PC-3 (cell line): ENCODE data around the gene DBH. TPM values are rescaled to one million over a fixed set of nuclear protein-coding genes. Genes with fewer than 3 reads are reported as not detected.

Experiments
- ATAC-seq: fragments of 200-7000 bp; cut with Tn5 transposase; 2 replicates; pipeline ENCODE4 v1.9.1; 2020; ENCODE audit warnings: mild to moderate bottlenecking, moderate library complexity
- BruUV-seq: library from RNA; stranded (reverse); fragments of 400-500 nt; replicated peaks from 2 replicates; lab custom pipeline; 2021; lab: Mats Ljungman, UMichigan
- CTCF ChIA-PET: fragments of 300-600 bp; sonication (Branson Sonifier 250); formaldehyde crosslinking; loops from one replicate; lab custom pipeline; 2022; ENCODE audit warnings: antibody characterized with exemption; lab: Charles Lee
- POLR2A ChIA-PET: fragments of 300-600 bp; sonication (Branson Sonifier 250); formaldehyde crosslinking; loops from one replicate; lab custom pipeline; 2022; ENCODE audit warnings: antibody characterized with exemption; ENCODE audit not compliant: unreplicated experiment; lab: Charles Lee
- DNase-seq: peaks from one replicate; pipeline ENCODE4 v3.0.0-alpha.2; 2015
- H2AFZ ChIP-seq: fragments of 300-600 bp; sonication (generic); 2 replicates; pipeline ENCODE4 v1.6.0; 2016; ENCODE audit warnings: antibody characterized with exemption, low read length
- H3F3A ChIP-seq: fragments of 300-600 bp; sonication (generic); one replicate; pipeline ENCODE4 v1.6.0; 2017; ENCODE audit warnings: antibody characterized with exemption, low read length, control low read depth, mild to moderate bottlenecking; ENCODE audit not compliant: unreplicated experiment
- H3K27ac ChIP-seq: fragments of 300-600 bp; sonication (generic); 2 replicates; pipeline ENCODE4 v1.5.1; 2016; ENCODE audit warnings: mild to moderate bottlenecking, low read length
- H3K27me3 ChIP-seq: fragments of 300-600 bp; sonication (generic); 2 replicates; pipeline ENCODE4 v1.6.1; 2016; ENCODE audit warnings: low read length, mixed read lengths
- H3K36me3 ChIP-seq: fragments of 300-600 bp; sonication (generic); 2 replicates; pipeline ENCODE4 v1.6.1; 2016; ENCODE audit warnings: low read depth, mixed run types, low read length, mixed read lengths
- H3K4me1 ChIP-seq: fragments of 300-600 bp; sonication (generic); 2 replicates; pipeline ENCODE4 v1.5.1; 2016; ENCODE audit warnings: low read length; ENCODE audit not compliant: insufficient read depth
- H3K4me2 ChIP-seq: fragments of 300-600 bp; sonication (generic); 2 replicates; pipeline ENCODE4 v1.6.0; 2016; ENCODE audit warnings: low read length
- H3K4me3 ChIP-seq: fragments of 300-600 bp; sonication (generic); 2 replicates; pipeline ENCODE4 v1.5.1; 2016; ENCODE audit warnings: mild to moderate bottlenecking, low read length, mixed read lengths
- H3K79me2 ChIP-seq: fragments of 300-600 bp; sonication (generic); 2 replicates; pipeline ENCODE4 v1.6.1; 2017; ENCODE audit warnings: low read length, mixed read lengths
- H3K9ac ChIP-seq: fragments of 300-600 bp; sonication (generic); 2 replicates; pipeline ENCODE4 v1.6.0; 2016; ENCODE audit warnings: mild to moderate bottlenecking, low read length
- H3K9me2 ChIP-seq: fragments of 300-600 bp; sonication (generic); replicated peaks from 2 replicates; pipeline ENCODE4 v1.6.1; 2016; ENCODE audit warnings: mixed run types, low read length, mixed read lengths
- H3K9me3 ChIP-seq: fragments of 300-600 bp; sonication (generic); 2 replicates; pipeline ENCODE4 v1.6.1; 2016; ENCODE audit warnings: low read length, mixed read lengths
- H4K20me1 ChIP-seq: fragments of 300-600 bp; sonication (generic); 2 replicates; pipeline ENCODE4 v1.6.1; 2016; ENCODE audit warnings: low read length, mixed read lengths
- EZH2 ChIP-seq: fragments of 300-600 bp; sonication (generic); IDR thresholded peaks from one replicate; pipeline ENCODE4 v1.6.1; 2017; ENCODE audit warnings: antibody characterized with exemption, mild to moderate bottlenecking, low read length; ENCODE audit not compliant: unreplicated experiment
- EZH2phosphoT487 ChIP-seq: fragments of 300-600 bp; sonication (generic); IDR thresholded peaks from 2 replicates; pipeline ENCODE4 v1.6.1; 2018; ENCODE audit warnings: mild to moderate bottlenecking, antibody characterized with exemption, low read length, borderline replicate concordance
- intact Hi-C: fragments of 100-400 bp; cut with micrococcal nuclease; formaldehyde crosslinking; loops from 2 replicates; pipeline ENCODE4 v1.9.0; 2023
- total RNA-seq: library from RNA; depleted of rRNA; stranded (reverse); fragments of >200 nt; gene quantifications from 2 replicates; pipeline ENCODE4 v1.2.3, GENCODE V29; 2014
- TF ChIP-seq, protein P1 (sequence below): fragments of 300-600 bp; sonication (generic); conservative IDR thresholded peaks from 2 replicates; pipeline ENCODE4 v1.5.1; 2017; ENCODE audit warnings: antibody characterized with exemption, low read depth, mild to moderate bottlenecking, low read length

The DBH gene
- total RNA-seq, 1 experiment from 2014 or later: not detected

DNA sequence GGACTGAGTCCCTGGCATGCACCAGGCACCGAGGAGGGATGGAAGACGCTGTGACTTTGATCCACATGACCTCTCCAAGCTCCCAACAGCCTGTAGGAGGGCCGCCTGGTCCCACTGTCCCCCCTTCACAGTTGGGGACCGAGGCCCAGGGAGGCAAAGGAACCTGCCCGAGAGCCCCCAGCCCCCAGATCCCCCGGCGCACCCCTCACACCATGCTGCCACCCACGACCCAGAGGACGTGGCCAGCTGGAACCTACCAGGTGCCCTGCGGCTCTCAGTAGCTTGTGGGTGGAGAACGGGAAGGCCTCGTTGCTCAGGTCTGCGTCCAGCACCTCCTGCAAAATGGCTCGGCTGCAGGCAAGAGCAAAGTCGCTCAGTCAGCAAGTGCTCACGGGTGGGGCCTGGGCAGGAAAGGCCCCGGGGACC is 48.8 kb downstream of the DBH start:
- CTCF ChIA-PET: no interaction called here
- BruUV-seq: no TSS peak
- no peak for ATAC-seq

DNA sequence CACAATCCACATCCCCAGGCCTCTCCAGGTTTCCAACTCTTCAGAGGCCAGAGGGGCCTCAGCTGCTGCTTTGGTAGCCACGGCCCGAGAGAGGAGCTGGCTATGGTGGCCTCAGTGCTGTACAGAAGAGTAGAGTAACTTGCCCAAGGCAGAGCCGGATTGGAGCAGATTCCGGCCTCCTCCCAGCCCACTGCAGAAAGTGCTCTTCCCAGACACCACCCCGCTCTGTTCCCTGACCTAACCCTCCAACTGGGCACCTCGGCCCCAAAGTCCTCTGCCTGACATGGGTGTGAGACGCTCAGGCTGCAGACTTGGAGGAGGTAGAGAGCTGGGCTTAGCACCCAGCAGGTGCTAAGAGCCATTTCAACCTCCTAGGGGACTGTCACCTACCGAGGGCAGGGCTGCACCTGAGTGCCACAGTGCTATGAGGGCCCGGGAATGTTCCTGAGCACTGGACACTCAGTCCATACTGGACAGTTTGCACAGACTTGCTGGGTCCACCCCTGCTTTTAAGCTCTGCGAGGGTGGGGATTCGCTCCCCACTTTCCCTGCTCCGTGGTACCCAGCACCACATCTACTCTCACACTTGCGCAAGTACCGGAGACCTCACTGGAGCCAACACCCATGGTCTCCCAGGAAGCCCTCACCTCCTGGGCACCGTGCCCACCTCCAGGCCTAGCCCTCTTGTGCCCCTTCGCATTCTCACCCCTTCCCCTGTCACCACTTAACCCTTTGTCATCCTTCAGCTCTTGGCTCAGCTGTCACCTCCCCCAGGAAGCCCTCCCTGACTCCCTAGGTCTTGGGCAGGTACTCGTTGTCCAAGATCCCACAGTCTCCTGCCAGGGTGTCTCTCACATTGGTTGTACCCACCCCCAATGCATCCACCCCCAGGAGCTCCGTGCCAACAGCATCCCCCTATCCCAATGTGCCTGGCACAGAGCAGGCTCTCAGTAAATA is 49.8 kb downstream of the DBH start:
- no peak for DNase-seq
- TF ChIP-seq EZH2 (no peak), EZH2phosphoT487 (no peak)
- TF ChIP-seq, protein P1, sequence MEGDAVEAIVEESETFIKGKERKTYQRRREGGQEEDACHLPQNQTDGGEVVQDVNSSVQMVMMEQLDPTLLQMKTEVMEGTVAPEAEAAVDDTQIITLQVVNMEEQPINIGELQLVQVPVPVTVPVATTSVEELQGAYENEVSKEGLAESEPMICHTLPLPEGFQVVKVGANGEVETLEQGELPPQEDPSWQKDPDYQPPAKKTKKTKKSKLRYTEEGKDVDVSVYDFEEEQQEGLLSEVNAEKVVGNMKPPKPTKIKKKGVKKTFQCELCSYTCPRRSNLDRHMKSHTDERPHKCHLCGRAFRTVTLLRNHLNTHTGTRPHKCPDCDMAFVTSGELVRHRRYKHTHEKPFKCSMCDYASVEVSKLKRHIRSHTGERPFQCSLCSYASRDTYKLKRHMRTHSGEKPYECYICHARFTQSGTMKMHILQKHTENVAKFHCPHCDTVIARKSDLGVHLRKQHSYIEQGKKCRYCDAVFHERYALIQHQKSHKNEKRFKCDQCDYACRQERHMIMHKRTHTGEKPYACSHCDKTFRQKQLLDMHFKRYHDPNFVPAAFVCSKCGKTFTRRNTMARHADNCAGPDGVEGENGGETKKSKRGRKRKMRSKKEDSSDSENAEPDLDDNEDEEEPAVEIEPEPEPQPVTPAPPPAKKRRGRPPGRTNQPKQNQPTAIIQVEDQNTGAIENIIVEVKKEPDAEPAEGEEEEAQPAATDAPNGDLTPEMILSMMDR: no peak
- H3K9me3 ChIP-seq: no peaks in the 10 kb centered on the region
- intact Hi-C loops: no loop called here
- no peaks in the 10 kb centered on the region for H3K36me3 ChIP-seq
- H3F3A ChIP-seq: no peaks in the 10 kb centered on the region
- no peak overlapping the region for H3K4me2 ChIP-seq
- no peaks in the 10 kb centered on the region for H4K20me1 ChIP-seq
- no peak overlapping the region for H2AFZ ChIP-seq
- H3K9me2 ChIP-seq: no peaks in the 10 kb centered on the region
- H3K9ac ChIP-seq: no peak overlapping the region
- peaks cover 14% of the 10 kb centered on the region for H3K4me1 ChIP-seq
- ChIA-PET POLR2A (no interaction called here), CTCF (no interaction called here)
- ATAC-seq: no peak
- H3K79me2 ChIP-seq: no peaks in the 10 kb centered on the region
- H3K27ac ChIP-seq: no peak overlapping the region
- no peak overlapping the region for H3K4me3 ChIP-seq
- no TSS peak for BruUV-seq
- no peaks in the 10 kb centered on the region for H3K27me3 ChIP-seq

More for the DNA sequence above, 48.8 kb downstream of the DBH start:
- no peaks in the 10 kb centered on the region for H4K20me1 ChIP-seq
- no peaks in the 10 kb centered on the region for H3K27me3 ChIP-seq
- intact Hi-C loops: no loop called here
- TF ChIP-seq, protein P1: no peak
- no peak for TF ChIP-seq EZH2phosphoT487
- no peak for TF ChIP-seq EZH2
- POLR2A ChIA-PET: no interaction called here
- H3K9me2 ChIP-seq: no peaks in the 10 kb centered on the region
- H3K36me3 ChIP-seq: no peaks in the 10 kb centered on the region
- 0 out of 2 replicates have a peak, but pooled peaks cover 4% of the 10 kb centered on the region for H3K4me1 ChIP-seq
- H3F3A ChIP-seq: no peaks in the 10 kb centered on the region
- H3K9me3 ChIP-seq: no peaks in the 10 kb centered on the region
- no peaks in the 10 kb centered on the region for H3K79me2 ChIP-seq
- H3K9ac ChIP-seq: no peak overlapping the region
- DNase-seq: no peak
- H3K27ac ChIP-seq: no peak overlapping the region
- no peak overlapping the region for H3K4me2 ChIP-seq
- no peak overlapping the region for H3K4me3 ChIP-seq
- no peak overlapping the region for H2AFZ ChIP-seq
